Measurements from ENCODE around the gene BEGAIN. TPM values are rescaled to one million over a fixed set of nuclear protein-coding genes. Genes with fewer than 3 reads are reported as not detected.

BEGAIN gene
- total RNA-seq, 1 experiment from 2014 or later: 17.1 TPM

DNA sequence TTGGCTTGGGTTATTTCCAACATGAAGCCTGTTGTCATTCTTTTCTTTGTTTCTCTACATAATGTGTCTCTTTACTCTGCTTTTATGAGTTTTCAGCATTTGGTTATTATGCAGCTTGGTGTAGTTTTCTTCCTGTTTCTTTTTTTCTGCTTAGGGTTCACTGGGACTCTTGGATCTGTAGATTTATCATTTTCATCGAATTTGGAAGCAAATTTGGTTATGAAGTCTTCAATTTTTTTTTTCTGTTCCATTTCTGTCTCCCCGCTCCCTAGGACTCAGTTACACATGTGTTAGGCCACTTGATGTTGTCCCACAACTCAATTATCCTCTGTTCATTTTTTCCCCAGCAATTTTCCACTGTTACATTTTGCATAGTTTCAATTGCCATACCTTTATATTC, 13.8 kb upstream of the BEGAIN start:
- DNase-seq (ENCODE audit: low read depth): no peak

DNA sequence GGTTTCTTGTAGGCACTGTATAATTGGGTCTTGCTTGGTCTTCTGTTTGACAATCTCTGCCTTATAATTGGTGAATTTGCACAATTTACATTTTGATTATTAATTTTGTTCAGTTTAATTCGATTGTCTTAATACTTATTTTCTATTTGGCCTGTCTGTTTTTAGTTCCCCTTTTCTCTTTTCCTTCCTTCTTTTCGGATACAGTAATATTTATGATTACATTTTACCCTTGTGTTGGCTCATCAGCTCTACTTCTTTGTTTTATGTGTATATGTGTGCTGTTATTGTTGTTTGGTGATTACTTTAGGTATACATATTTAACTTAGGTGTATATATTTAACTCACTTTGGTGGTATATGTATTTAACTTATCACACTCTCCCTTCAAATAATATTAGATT, 12.8 kb upstream of the BEGAIN start:
- no peak for DNase-seq (ENCODE audit: low read depth)

- DNase-seq (ENCODE audit: low read depth): no peak
Measured at GRCh38 chr14:100594625-100594951, 7.4 kb upstream of the BEGAIN start.

- DNase-seq (ENCODE audit: low read depth): no peak
Measured at GRCh38 chr14:100593751-100594624, 6.8 kb upstream of the BEGAIN start.

GRCh38 chr14:100592972-100593371, 5.8 kb upstream of the BEGAIN start:
- DNase-seq (ENCODE audit: low read depth): peak; percentile 17

DNA sequence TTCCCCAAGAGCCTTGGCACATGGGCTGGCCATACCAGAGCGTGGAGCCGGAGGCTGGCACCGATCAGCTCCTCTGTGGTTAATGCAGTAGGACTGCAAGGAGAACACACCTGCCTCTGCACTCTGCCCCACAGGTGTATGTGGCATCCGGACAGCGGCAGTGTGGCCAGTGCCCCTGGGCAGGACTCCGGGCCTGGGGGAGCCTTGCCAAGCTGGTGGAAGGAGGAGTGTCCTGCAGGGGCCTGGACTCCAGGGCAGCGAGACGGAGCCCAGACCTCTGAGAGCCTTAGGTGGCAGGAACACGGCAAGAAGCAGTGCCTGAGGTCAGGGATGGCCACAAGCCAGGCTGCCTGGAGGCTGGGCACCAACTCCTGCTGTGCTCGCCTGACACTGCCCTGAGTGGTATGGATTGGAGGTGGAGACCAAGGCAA, 5.3 kb upstream of the BEGAIN start:
- DNase-seq (ENCODE audit: low read depth): no peak

DNA sequence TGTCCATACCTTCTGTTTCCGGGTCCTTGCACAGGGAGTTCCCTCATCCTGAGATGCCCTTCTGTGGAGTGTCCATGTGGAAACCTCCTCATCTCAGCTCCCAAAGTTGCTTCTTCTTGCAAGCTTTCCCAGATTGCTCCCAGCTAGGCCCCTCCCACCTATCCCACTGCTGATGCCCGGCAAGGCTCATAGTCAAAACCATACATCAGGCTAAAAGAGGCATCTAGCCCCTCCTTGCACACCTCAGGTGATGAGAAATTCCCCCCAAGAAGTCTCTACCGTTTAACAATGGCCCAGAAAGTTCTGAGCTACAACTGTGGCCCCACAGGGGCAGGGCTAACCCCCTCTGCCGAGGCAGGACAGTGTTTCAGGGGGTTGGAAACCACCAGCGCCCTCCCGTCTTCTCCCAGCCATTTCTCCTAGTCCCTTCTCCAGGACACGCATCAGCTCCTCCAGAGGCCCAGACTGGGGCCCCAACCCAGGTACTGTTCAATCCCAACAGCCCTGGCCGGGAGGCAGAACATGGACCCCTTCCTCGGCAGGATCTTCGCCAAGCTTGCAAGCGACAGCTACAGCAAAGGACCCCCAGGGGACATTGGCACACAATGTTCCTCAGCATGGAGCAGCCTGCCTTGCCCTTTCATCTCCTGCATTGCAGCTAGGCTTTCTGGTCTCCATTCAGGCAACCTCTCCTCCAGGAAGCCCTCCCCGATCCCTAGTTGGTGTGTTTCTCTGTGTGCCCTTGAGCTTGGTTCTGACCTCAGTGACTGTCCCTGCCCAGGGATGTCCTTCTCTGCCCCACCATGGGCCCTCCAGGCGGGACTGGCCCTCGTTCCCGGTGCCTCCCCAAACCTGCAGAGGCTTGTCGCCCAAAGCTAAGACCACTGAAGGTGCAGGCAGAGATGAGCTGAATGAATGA, 4.5 kb upstream of the BEGAIN start:
- no peak for DNase-seq (ENCODE audit: low read depth)

GRCh38 chr14:100590726-100591452, 3.7 kb upstream of the BEGAIN start:
- DNase-seq (ENCODE audit: low read depth): no peak

DNA sequence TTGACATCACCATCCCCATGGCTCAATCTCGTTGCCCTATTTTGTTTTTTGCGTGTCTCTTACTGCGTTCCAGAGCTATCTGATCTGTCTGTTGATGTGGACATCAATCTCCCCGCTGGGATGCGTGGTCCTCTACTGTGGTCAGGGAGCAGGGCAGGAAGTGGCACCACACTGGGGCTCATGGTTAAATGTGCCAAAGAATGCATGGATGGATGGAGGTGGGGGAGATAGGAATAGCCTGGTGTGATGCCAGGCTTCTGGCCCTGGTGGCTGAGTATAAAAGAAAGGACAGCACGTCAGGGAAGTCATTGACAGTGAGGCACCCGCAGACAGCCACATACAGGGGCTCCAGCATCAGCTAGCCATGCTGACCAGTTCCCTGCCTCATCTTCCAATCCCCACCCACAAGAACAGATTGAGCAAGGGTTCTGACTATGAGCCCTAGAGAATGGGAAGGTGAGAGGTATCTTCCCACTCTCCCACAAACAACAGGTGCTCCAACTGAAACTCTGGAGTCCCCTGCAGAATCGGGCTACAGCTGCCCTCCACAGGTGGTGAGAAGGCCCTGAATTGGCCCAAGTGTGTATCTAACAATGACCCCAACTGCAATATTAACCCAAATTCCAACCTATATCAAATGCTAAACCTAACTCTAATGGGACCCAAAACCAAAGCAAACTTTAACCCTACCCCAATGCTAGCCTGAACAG, 2.7 kb upstream of the BEGAIN start:
- no peak for DNase-seq (ENCODE audit: low read depth)

GRCh38 chr14:100589071-100589759, 2.0 kb upstream of the BEGAIN start:
- no peak for DNase-seq (ENCODE audit: low read depth)

DNA sequence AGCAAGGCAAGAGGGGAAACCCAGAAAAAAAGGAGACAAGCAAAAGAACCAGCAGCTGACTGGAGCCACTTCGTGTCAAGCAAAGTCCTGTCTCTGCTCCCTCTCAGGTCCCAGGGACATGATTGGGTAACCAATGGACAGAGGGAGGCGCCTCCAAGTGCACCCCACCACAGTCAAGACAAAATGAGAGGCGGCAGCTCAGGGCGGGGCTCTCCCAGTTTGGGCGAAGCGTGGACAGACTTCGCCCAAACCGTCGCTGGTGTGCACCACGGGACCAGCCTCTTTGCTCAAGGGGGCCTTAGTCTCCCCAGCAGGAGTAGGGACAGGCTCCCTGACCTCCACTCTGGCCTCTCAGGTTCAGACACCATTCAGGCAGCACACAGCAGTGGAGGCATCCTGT, 1.5 kb upstream of the BEGAIN start:
- no peak for DNase-seq (ENCODE audit: low read depth)

GRCh38 chr14:100587763-100588411, 670 bp upstream of the BEGAIN start:
- DNase-seq (ENCODE audit: low read depth): no peak

- DNase-seq (ENCODE audit: low read depth): peak; percentile 41
Measured at GRCh38 chr14:100586403-100587085, 673 bp downstream of the BEGAIN start.

DNA sequence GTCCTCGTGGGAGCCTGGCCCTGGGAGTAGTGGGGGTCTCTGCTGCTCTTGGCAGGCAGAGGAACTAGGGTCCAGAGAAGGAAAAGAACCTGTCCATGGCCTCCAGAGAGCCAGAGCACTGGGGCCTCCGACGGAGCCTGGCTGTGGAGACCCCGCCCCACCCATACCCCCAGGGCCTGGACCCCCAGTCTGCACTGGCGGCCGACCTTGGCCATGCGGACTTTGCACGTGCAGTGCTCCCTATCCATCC, 1.1 kb downstream of the BEGAIN start:
- DNase-seq (ENCODE audit: low read depth): no peak

- DNase-seq (ENCODE audit: low read depth): no peak
Measured at GRCh38 chr14:100585448-100586152, 1.6 kb downstream of the BEGAIN start.

GRCh38 chr14:100584056-100585031, 2.9 kb downstream of the BEGAIN start:
- no peak for DNase-seq (ENCODE audit: low read depth)

DNA sequence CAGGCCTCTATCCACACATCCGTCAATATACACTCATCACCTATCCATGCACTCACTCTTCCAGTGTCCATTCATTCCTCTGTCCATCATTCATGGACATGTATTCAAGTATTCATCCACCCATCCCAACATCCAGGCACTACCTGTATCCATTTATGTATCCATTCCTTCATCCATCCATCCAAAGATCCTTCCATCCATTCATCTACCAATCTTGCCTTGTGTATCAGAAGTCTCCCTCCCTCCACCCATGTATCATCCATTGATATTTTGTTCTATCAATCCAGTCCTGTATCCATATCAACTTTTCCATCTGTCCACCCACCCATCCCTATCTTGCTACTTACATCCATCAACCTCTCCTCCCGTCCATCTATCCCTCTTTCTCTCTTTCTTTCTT, 4.0 kb downstream of the BEGAIN start:
- no peak for DNase-seq (ENCODE audit: low read depth)

DNA sequence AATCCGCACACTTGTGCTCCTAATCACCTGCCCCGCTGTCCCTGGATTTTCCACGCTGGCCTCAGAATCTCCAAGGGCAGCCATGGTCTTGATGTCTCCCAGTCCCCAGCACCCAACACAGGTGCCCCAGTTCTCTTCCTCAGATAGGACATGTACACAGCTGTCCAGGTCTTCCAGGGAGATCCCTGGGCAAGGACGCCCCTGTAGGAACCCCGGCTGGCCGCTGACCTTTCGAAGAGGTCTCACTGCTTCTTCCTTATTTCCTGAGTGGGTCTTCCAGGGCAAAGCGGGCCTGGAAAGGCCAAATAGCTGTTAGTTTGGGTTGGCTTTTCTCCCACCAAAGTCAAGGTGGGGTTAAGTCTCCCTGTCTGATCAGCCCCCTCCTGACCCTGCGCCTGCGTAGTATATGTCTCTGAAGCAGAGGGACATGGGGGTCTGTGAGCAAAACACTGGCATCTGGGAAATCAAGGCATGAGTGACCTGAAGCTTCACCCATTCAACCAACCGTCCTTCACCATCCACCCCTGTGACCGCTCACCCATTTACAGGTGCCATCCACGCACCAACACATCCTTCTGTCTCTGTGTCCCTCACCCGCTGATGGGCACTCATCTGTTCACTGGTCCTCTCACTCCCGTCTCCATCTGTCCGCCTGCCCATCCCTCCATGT, 4.6 kb downstream of the BEGAIN start:
- DNase-seq (ENCODE audit: low read depth): no peak
